A549 (cell line): ENCODE data around the gene SESN3.

ENCODE experiments used
- FOXS1 ChIP-seq: fragments of 250-450 bp; sonication (Bioruptor Pico); IDR thresholded peaks from 2 replicates; pipeline ENCODE4 v1.5.0; 2020; ENCODE audit warnings: mild to moderate bottlenecking, moderate library complexity
- USF2 ChIP-seq: fragments of 450-650 bp; IDR thresholded peaks from 2 replicates; pipeline ENCODE4 v1.6.1; 2014; ENCODE audit warnings: antibody characterized with exemption
- TF ChIP-seq, protein P1 (sequence below): fragments of >200 bp; sonication (Bioruptor Twin); formaldehyde crosslinking; IDR thresholded peaks from 3 replicates; pipeline ENCODE4 v1.5.1; 2016
- TF ChIP-seq, protein P2 (sequence below): fragments of 250-450 bp; sonication (Bioruptor Pico); IDR thresholded peaks from 2 replicates; pipeline ENCODE4 v1.5.0; 2021; ENCODE audit warnings: mild to moderate bottlenecking, moderate library complexity, borderline replicate concordance

GRCh38 chr11:95195831-95196230 lies 35.2 kb downstream of the SESN3 start:
- no peak for TF ChIP-seq FOXS1 (CRISPR knock-in tag)
- TF ChIP-seq, protein P1, sequence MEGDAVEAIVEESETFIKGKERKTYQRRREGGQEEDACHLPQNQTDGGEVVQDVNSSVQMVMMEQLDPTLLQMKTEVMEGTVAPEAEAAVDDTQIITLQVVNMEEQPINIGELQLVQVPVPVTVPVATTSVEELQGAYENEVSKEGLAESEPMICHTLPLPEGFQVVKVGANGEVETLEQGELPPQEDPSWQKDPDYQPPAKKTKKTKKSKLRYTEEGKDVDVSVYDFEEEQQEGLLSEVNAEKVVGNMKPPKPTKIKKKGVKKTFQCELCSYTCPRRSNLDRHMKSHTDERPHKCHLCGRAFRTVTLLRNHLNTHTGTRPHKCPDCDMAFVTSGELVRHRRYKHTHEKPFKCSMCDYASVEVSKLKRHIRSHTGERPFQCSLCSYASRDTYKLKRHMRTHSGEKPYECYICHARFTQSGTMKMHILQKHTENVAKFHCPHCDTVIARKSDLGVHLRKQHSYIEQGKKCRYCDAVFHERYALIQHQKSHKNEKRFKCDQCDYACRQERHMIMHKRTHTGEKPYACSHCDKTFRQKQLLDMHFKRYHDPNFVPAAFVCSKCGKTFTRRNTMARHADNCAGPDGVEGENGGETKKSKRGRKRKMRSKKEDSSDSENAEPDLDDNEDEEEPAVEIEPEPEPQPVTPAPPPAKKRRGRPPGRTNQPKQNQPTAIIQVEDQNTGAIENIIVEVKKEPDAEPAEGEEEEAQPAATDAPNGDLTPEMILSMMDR = no peak
- no peak for TF ChIP-seq USF2
- TF ChIP-seq, protein P2, sequence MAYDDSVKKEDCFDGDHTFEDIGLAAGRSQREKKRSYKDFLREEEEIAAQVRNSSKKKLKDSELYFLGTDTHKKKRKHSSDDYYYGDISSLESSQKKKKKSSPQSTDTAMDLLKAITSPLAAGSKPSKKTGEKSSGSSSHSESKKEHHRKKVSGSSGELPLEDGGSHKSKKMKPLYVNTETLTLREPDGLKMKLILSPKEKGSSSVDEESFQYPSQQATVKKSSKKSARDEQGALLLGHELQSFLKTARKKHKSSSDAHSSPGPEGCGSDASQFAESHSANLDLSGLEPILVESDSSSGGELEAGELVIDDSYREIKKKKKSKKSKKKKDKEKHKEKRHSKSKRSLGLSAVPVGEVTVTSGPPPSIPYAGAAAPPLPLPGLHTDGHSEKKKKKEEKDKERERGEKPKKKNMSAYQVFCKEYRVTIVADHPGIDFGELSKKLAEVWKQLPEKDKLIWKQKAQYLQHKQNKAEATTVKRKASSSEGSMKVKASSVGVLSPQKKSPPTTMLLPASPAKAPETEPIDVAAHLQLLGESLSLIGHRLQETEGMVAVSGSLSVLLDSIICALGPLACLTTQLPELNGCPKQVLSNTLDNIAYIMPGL (CRISPR knock-in tag) = no peak
